ENCODE measurements around the gene ASB2.

DNA sequence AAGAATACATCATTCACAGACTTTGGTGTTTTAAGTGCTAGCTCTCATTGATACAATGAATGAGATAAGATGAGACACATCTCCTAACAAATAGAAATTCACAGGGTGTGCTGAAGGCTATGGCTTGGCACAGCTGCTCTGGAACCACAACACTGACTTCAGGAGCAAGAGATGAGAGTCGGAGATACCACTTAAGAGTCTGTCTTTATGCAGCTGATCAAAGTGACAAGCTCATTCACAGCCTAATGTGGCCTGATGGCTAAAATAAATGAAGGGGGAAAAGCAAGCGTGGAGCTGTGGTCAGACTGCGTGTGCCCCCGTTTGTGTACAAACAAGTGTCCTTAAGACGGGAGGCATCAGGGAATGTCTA, 78.9 kb downstream of the ASB2 start:
- TF ChIP-seq, protein P1, sequence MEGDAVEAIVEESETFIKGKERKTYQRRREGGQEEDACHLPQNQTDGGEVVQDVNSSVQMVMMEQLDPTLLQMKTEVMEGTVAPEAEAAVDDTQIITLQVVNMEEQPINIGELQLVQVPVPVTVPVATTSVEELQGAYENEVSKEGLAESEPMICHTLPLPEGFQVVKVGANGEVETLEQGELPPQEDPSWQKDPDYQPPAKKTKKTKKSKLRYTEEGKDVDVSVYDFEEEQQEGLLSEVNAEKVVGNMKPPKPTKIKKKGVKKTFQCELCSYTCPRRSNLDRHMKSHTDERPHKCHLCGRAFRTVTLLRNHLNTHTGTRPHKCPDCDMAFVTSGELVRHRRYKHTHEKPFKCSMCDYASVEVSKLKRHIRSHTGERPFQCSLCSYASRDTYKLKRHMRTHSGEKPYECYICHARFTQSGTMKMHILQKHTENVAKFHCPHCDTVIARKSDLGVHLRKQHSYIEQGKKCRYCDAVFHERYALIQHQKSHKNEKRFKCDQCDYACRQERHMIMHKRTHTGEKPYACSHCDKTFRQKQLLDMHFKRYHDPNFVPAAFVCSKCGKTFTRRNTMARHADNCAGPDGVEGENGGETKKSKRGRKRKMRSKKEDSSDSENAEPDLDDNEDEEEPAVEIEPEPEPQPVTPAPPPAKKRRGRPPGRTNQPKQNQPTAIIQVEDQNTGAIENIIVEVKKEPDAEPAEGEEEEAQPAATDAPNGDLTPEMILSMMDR (IDR thresholded peaks at IDR 0.05; ENCODE audit: borderline replicate concordance, extremely low read depth, low read length, poor library complexity, severe bottlenecking) = no peak
- TF ChIP-seq EZH2 (IDR thresholded peaks at IDR 0.05; ENCODE audit: borderline replicate concordance, low read depth, low read length, severe bottlenecking) = no peak

All from DND-41 (cell line).